ENCODE measurements around the gene GPRC5C. TPM values are rescaled to one million over a fixed set of nuclear protein-coding genes. Genes with fewer than 3 reads are reported as not detected.
A peak's percentile ranks its signal among the peaks of the same experiment; 100 is the strongest.

Gene GPRC5C
- polyA plus RNA-seq, 2 of the 4 experiments (the other 2 are of a cell fraction): 36.5 to 49.2 TPM

DNA sequence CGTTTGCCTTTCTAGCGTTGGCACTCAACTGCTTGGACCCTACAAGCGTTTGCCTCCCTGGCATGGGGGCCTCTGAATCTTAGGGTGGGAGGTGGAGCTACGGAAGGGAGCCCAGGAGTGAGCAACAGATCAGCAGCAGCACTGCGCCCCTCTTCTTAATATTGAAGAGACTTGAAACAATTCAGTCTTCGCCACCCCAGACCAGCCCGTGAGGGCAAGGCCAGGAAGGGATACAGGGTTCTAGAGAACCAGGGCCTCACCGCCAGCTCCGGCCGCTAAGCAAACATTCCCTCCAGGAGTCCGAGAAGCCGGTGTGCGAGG is 1.5 kb upstream of the GPRC5C start:
- H3K4me3 ChIP-seq: peak overlapping the region; percentile 78
- FAIRE-seq (no peak), DNase-seq (ENCODE audit: low read depth in 1 of 2, low spot score in 1 of 2) (peak in 1 of 2 experiments; percentile 43), ATAC-seq (no peak; a peak in 1 of 6 replicates)
- ChIA-PET POLR2A (interaction anchor here (0.7 to 2.1 kb wide), 14 partner anchors 9 to 226 kb away, joined by 3 to 20 read pairs (median 5); no protein-coding TSS in a partner anchor), CTCF (interaction anchor here (0.8 to 3.8 kb wide), 13 partner anchors 9 to 69 kb away, joined by 3 to 39 read pairs (median 4); no protein-coding TSS in a partner anchor)
- H3K9me3 ChIP-seq: no peaks in the 10 kb centered on the region
- WGBS (ENCODE audit: missing lambda C conversion rate): 7% methylated on average over 13 of the region's 13 CpGs
- TF ChIP-seq POLR2A (IDR thresholded peaks at IDR 0.05; ENCODE audit: low read length) (peak; percentile 21; the same call in 1 of the 2 replicates), POLR2AphosphoS2 (conservative IDR thresholded peaks at IDR 0.05; ENCODE audit: low read length) (no peak)
- H3K4me2 ChIP-seq: peak overlapping the region; percentile 91
- H3K27ac ChIP-seq: peak overlapping the region; percentile 95 to 99
- H3K4me1 ChIP-seq: peaks cover 42% of the 10 kb centered on the region

GRCh38 chr17:74430706-74431567 is 951 bp upstream of the GPRC5C start:
- no peaks in the 10 kb centered on the region for H3K9me3 ChIP-seq
- peak overlapping the region; percentile 78 for H3K4me3 ChIP-seq
- peak overlapping the region; percentile 91 for H3K4me2 ChIP-seq
- 2% methylated on average over 32 of the region's 67 CpGs for whole genome bisulfite sequencing (ENCODE audit: missing lambda C conversion rate)
- peak; percentile 91 to 97 for DNase-seq (ENCODE audit: low read depth in 1 of 2, low spot score in 1 of 2)
- peaks cover 42% of the 10 kb centered on the region for H3K4me1 ChIP-seq
- peak; percentile 66 to 84 for ATAC-seq
- CTCF ChIA-PET: interaction anchor here (0.8 to 3.8 kb wide), 15 partner anchors 8 to 63 kb away, joined by 3 to 39 read pairs (median 4); no protein-coding TSS in a partner anchor
- no peak for FAIRE-seq
- peak overlapping the region; percentile 95 to 99 for H3K27ac ChIP-seq
- POLR2A ChIA-PET: interaction anchor here (0.6 to 2.1 kb wide), 16 partner anchors 8 to 227 kb away, joined by 3 to 20 read pairs (median 5); no protein-coding TSS in a partner anchor
- no peak for TF ChIP-seq HOXA7 (CRISPR knock-in tag; IDR thresholded peaks at IDR 0.05)
- no peak; the same call in 1 of the 3 replicates for TF ChIP-seq SMC3 (IDR thresholded peaks at IDR 0.05)
- peak; percentile 58 for TF ChIP-seq FOSL2 (IDR thresholded peaks at IDR 0.05)
- peak; percentile 71 for TF ChIP-seq FOSL2 (CRISPR knock-in tag; IDR thresholded peaks at IDR 0.05)
- TF ChIP-seq, protein P1, sequence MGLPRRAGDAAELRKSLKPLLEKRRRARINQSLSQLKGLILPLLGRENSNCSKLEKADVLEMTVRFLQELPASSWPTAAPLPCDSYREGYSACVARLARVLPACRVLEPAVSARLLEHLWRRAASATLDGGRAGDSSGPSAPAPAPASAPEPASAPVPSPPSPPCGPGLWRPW (IDR thresholded peaks at IDR 0.05): no peak
- no peak for TF ChIP-seq HEYL (CRISPR knock-in tag; IDR thresholded peaks at IDR 0.05)
- TF ChIP-seq MAX (IDR thresholded peaks at IDR 0.05): peak; percentile 33; the same call in 1 of the 2 replicates
- no peak for TF ChIP-seq KDM1A (IDR thresholded peaks at IDR 0.05; ENCODE audit: low read depth)
- TF ChIP-seq RCOR1 (IDR thresholded peaks at IDR 0.05; ENCODE audit: low read depth, low read length): no peak
- peak; percentile 49 to 59; a peak in 2 of 4 replicates for TF ChIP-seq CEBPB (IDR thresholded peaks at IDR 0.05)
- peak; percentile 38; the same call in 1 of the 2 replicates for TF ChIP-seq EHF (CRISPR knock-in tag; IDR thresholded peaks at IDR 0.05)
- peak; percentile 43; the same call in 1 of the 2 replicates for TF ChIP-seq JUNB (IDR thresholded peaks at IDR 0.05)
- TF ChIP-seq TP53 (CRISPR knock-in tag; IDR thresholded peaks at IDR 0.05): no peak
- TF ChIP-seq CBX2 (IDR thresholded peaks at IDR 0.05; ENCODE audit: borderline replicate concordance, low read depth): no peak
- peak; percentile 32; the same call in 1 of the 2 replicates for TF ChIP-seq RNF2 (IDR thresholded peaks at IDR 0.05; ENCODE audit: borderline replicate concordance, low read depth)
- peak; percentile 51 for TF ChIP-seq CHD2 (IDR thresholded peaks at IDR 0.05; ENCODE audit: low read length, partially characterized antibody)
- TF ChIP-seq, protein P2, sequence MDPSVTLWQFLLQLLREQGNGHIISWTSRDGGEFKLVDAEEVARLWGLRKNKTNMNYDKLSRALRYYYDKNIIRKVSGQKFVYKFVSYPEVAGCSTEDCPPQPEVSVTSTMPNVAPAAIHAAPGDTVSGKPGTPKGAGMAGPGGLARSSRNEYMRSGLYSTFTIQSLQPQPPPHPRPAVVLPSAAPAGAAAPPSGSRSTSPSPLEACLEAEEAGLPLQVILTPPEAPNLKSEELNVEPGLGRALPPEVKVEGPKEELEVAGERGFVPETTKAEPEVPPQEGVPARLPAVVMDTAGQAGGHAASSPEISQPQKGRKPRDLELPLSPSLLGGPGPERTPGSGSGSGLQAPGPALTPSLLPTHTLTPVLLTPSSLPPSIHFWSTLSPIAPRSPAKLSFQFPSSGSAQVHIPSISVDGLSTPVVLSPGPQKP (IDR thresholded peaks at IDR 0.05; ENCODE audit: low read depth, low read length): no peak
- no peak; the same call in 1 of the 2 replicates for TF ChIP-seq GATA3 (IDR thresholded peaks at IDR 0.05; ENCODE audit: borderline replicate concordance)
- TF ChIP-seq CTCF (IDR thresholded peaks at IDR 0.05): no peak
- no peak for TF ChIP-seq KDM5A (IDR thresholded peaks at IDR 0.05)
- TF ChIP-seq REST (IDR thresholded peaks at IDR 0.05): no peak
- no peak for TF ChIP-seq EHMT2 (IDR thresholded peaks at IDR 0.05; ENCODE audit: low read depth)
- no peak for TF ChIP-seq NFE2L2 (conservative IDR thresholded peaks at IDR 0.05; ENCODE audit: low read length)
- peak; percentile 39 to 71; a peak in 2 of 5 replicates for TF ChIP-seq EP300 (IDR thresholded peaks at IDR 0.05)
- TF ChIP-seq ATOH8 (CRISPR knock-in tag; IDR thresholded peaks at IDR 0.05; ENCODE audit: low read depth): no peak
- no peak for TF ChIP-seq RARB (CRISPR knock-in tag; IDR thresholded peaks at IDR 0.05)
- TF ChIP-seq BHLHE40 (IDR thresholded peaks at IDR 0.05; ENCODE audit: low read depth, low read length): 0 out of 2 replicates have a peak, but pooled peaks have one; percentile 8
